Measurements from ENCODE around the gene EPS15. TPM values are rescaled to one million over a fixed set of nuclear protein-coding genes. Genes with fewer than 3 reads are reported as not detected.

EPS15 gene
- total and polyA plus RNA-seq, 2 of the 8 experiments (the other 6 are each of a cell fraction or from before 2014, with no cell fraction given): 15.9 to 57.2 TPM

DNA sequence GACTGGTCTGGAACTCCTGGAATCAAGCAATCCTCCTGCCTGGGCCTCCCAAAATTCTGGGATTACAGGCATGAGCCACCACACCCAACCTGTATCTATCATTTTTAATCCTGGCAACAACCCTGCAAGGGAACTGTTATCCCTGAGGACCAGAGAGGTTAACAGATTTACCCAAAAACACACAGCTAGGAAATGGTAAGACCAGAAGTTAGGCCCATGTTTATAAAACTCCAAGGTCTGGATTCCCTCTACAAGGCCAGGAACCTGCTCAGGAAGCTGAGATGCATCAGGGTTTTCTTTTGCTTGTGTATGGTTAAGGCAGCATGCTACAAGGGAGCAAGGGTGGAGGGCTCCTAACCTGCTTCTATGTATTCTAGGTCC lies 170.9 kb downstream of the EPS15 start:
- no peak overlapping the region for H2BK120ac ChIP-seq (replicated peaks; ENCODE audit: low read depth, low read length)
- H3K27me3 ChIP-seq (replicated peaks in 1 of 4; ENCODE audit: control insufficient read depth in 3 of 4, extremely low read depth in 1 of 4, insufficient read depth in 3 of 4, low read length in 3 of 4): peaks cover 3 to 17% (median 13%) of the 10 kb centered on the region in 4 experiments; a peak in 6 of 7 replicates
- H2AFZ ChIP-seq (ENCODE audit: low read length): no peak overlapping the region
- H3K56ac ChIP-seq (replicated peaks; ENCODE audit: insufficient read length, low read depth, low read length): no peak overlapping the region
- no peak overlapping the region for H3K4me2 ChIP-seq (ENCODE audit: insufficient read depth in 1 of 2, low read depth in 2 of 2, low read length in 2 of 2)
- no peaks in the 10 kb centered on the region for H3K9me3 ChIP-seq (ENCODE audit: insufficient read depth in 2 of 2, low read depth in 1 of 2, low read length in 1 of 2)
- no peak overlapping the region for H3K4ac ChIP-seq (replicated peaks; ENCODE audit: insufficient read length, low read depth, low read length)
- no peak overlapping the region for H3K9ac ChIP-seq (replicated peaks in 1 of 4; ENCODE audit: extremely low read depth in 1 of 4, low read depth in 3 of 4, low read length in 3 of 4)
- no peaks in the 10 kb centered on the region for H3K79me2 ChIP-seq (ENCODE audit: control insufficient read depth in 1 of 2, insufficient read depth in 2 of 2, low read length in 2 of 2)
- H3K23me2 ChIP-seq (ENCODE audit: low read depth, low read length): peaks cover 5% of the 10 kb centered on the region; the same call in 1 of the 2 replicates
- H4K20me1 ChIP-seq (replicated peaks in 1 of 2; ENCODE audit: control insufficient read depth in 1 of 2, insufficient read depth in 2 of 2, low read length in 2 of 2): no peaks in the 10 kb centered on the region
- H3K14ac ChIP-seq (ENCODE audit: insufficient read length): no peak overlapping the region
- no peak overlapping the region for H3K27ac ChIP-seq (ENCODE audit: low read depth, low read length)
- H2BK15ac ChIP-seq (ENCODE audit: low read length): no peak overlapping the region
- H3K4me1 ChIP-seq (replicated peaks in 1 of 4; ENCODE audit: control insufficient read depth in 3 of 4, insufficient read depth in 4 of 4, low read length in 3 of 4): peaks cover 2 to 11% (median 7%) of the 10 kb centered on the region in 4 experiments; a peak in 6 of 7 replicates
- FAIRE-seq (no peak), DNase-seq (ENCODE audit: low read depth in 1 of 2, low spot score in 2 of 2) (no peak)
- no peak overlapping the region for H2AK5ac ChIP-seq (ENCODE audit: low read depth, low read length)
- H4K91ac ChIP-seq (replicated peaks; ENCODE audit: insufficient read length, low read length): no peak overlapping the region
- no peak overlapping the region for H4K8ac ChIP-seq (ENCODE audit: extremely low read depth, insufficient read depth, low read length)
- no peaks in the 10 kb centered on the region for H3K36me3 ChIP-seq (ENCODE audit: control insufficient read depth in 2 of 4, insufficient read depth in 4 of 4, low read length in 3 of 4)
- no peak overlapping the region for H4K5ac ChIP-seq (ENCODE audit: insufficient read length, low read depth, low read length)
- H3K79me1 ChIP-seq (ENCODE audit: low read depth, low read length): no peaks in the 10 kb centered on the region
- H3K4me3 ChIP-seq (ENCODE audit: extremely low read depth in 1 of 4, insufficient read depth in 2 of 4, low read depth in 3 of 4, low read length in 4 of 4): no peak overlapping the region
- no peak overlapping the region for H2BK5ac ChIP-seq (ENCODE audit: low read depth, low read length)
- H3K23ac ChIP-seq (ENCODE audit: insufficient read length): no peak overlapping the region
- CTCF ChIA-PET (ENCODE audit: partially characterized antibody): interaction anchor here (0.6 to 1.8 kb wide), 2 partner anchors 17 to 455 kb away, joined by 3 to 6 read pairs; no protein-coding TSS in a partner anchor
- H3K18ac ChIP-seq (ENCODE audit: extremely low read depth, low read length): no peak overlapping the region
- H2BK20ac ChIP-seq (ENCODE audit: low read length): no peak overlapping the region
- POLR2A ChIA-PET (ENCODE audit: partially characterized antibody): interaction anchor here (1.0 kb wide), 1 partner anchor 17 kb away, joined by 3 read pairs; the partner anchor contains the start of gene TTC39A
- TF ChIP-seq NANOG (IDR thresholded peaks at IDR 0.05; ENCODE audit: insufficient read depth, low read depth, low read length, poor library complexity, severe bottlenecking): no peak
- TF ChIP-seq BRCA1 (IDR thresholded peaks at IDR 0.05; ENCODE audit: low read depth, low read length): no peak
- no peak overlapping the region for H2BK12ac ChIP-seq (ENCODE audit: low read depth, low read length)

Data from H1 (cell line).